SH-SY5Y (cell line): ENCODE measurements around the gene KRT31.

Experiments used
- GATA2 ChIP-seq: IDR thresholded peaks from 2 replicates; pipeline ENCODE4 v1.6.1; 2011; ENCODE audit warnings: mild to moderate bottlenecking, low read depth, low read length
- GATA3 ChIP-seq: IDR thresholded peaks from 2 replicates; pipeline ENCODE4 v1.6.1; 2011; ENCODE audit warnings: low read depth, mild to moderate bottlenecking, low read length, moderate library complexity

Gene KRT31

GRCh38 chr17:41406205-41406604, 8.8 kb upstream of the KRT31 start:
- no peak for TF ChIP-seq GATA2
- TF ChIP-seq GATA3, result no peak

- TF ChIP-seq GATA3 (no peak), GATA2 (no peak)
These were observed 6.7 kb upstream of the KRT31 start for GRCh38 chr17:41404024-41404671.

GRCh38 chr17:41403404-41404023, 6.1 kb upstream of the KRT31 start:
- TF ChIP-seq GATA3 (no peak), GATA2 (no peak)

- TF ChIP-seq GATA2 (no peak), GATA3 (no peak)
These were observed 4.8 kb upstream of the KRT31 start for GRCh38 chr17:41402161-41402560.

GRCh38 chr17:41396340-41396739, 1.1 kb downstream of the KRT31 start:
- TF ChIP-seq GATA3 (no peak), GATA2 (no peak)

- TF ChIP-seq GATA2 (no peak), GATA3 (no peak)
These were observed 1.8 kb downstream of the KRT31 start for GRCh38 chr17:41395611-41396010.

GRCh38 chr17:41394254-41394996, 3.0 kb downstream of the KRT31 start:
- TF ChIP-seq GATA3, result no peak
- TF ChIP-seq GATA2, result no peak

- TF ChIP-seq GATA3, result no peak
- no peak for TF ChIP-seq GATA2
These were observed 3.6 kb downstream of the KRT31 start for GRCh38 chr17:41393826-41394225.

- TF ChIP-seq GATA2, result no peak
- no peak for TF ChIP-seq GATA3
These were observed 4.1 kb downstream of the KRT31 start for GRCh38 chr17:41393294-41393693.

- no peak for TF ChIP-seq GATA3
- TF ChIP-seq GATA2, result no peak
These were observed 5.1 kb downstream of the KRT31 start for GRCh38 chr17:41392278-41392677.

- no peak for TF ChIP-seq GATA2
- no peak for TF ChIP-seq GATA3
These were observed 5.9 kb downstream of the KRT31 start for GRCh38 chr17:41391535-41391934.

- TF ChIP-seq GATA3 (no peak), GATA2 (no peak)
These were observed 6.9 kb downstream of the KRT31 start for GRCh38 chr17:41390411-41390938.

GRCh38 chr17:41387670-41388069, 9.7 kb downstream of the KRT31 start:
- TF ChIP-seq GATA2, result no peak
- TF ChIP-seq GATA3, result no peak

- no peak for TF ChIP-seq GATA3
- no peak for TF ChIP-seq GATA2
These were observed 11.2 kb downstream of the KRT31 start for GRCh38 chr17:41386227-41386626.

GRCh38 chr17:41383690-41384089, 13.7 kb downstream of the KRT31 start:
- TF ChIP-seq GATA3 (no peak), GATA2 (no peak)

GRCh38 chr17:41382394-41382793, 15.0 kb downstream of the KRT31 start:
- no peak for TF ChIP-seq GATA2
- no peak for TF ChIP-seq GATA3
